Measurements from ENCODE around the gene TTC3. TPM values are rescaled to one million over a fixed set of nuclear protein-coding genes. Genes with fewer than 3 reads are reported as not detected.

The TTC3 gene
- total and polyA plus RNA-seq, 10 of the 15 experiments (the other 5 are each of a cell fraction or from before 2014, with no cell fraction given): 23.1 to 94.9 (median 72.7) TPM

- in situ Hi-C loops (cut with MboI): no loop called here
- Histone ChIP-seq H3K4me2 (ENCODE audit: control insufficient read depth, insufficient read depth) (no peak overlapping the region), H3K4me3 (no peak overlapping the region), H3K9ac (ENCODE audit: control insufficient read depth, insufficient read depth, low read length) (no peak overlapping the region), H3K79me2 (ENCODE audit: control insufficient read depth, insufficient read depth, low read length) (no peaks in the 10 kb centered on the region), H4K20me1 (ENCODE audit: control insufficient read depth, insufficient read depth) (no peaks in the 10 kb centered on the region), H3K9me3 (replicated peaks; ENCODE audit: control insufficient read depth, insufficient read depth, low read length) (no peaks in the 10 kb centered on the region; the same call in 2 of the 3 replicates), H3K36me3 (ENCODE audit: control insufficient read depth in 2 of 2, insufficient read depth in 2 of 2, low read length in 1 of 2) (peaks cover 0 to 5% of the 10 kb centered on the region in 2 experiments; a peak in 1 of 4 replicates), H3K4me1 (ENCODE audit: control insufficient read depth, insufficient read depth, low read length) (no peaks in the 10 kb centered on the region), H3K27me3 (replicated peaks in 1 of 2; ENCODE audit: control insufficient read depth in 2 of 2, insufficient read depth in 2 of 2, low read length in 1 of 2) (no peaks in the 10 kb centered on the region), H3K27ac (ENCODE audit: control insufficient read depth, insufficient read depth) (no peak overlapping the region), H2AFZ (ENCODE audit: control insufficient read depth, low read depth, low read length) (no peak overlapping the region)
- POLR2A ChIA-PET: no interaction called here
- CTCF ChIA-PET: interaction anchor here (1.8 kb wide), 1 partner anchor 87 kb away, joined by 4 read pairs; no protein-coding TSS in a partner anchor
- SMC1A ChIA-PET (ENCODE audit: uncharacterized antibody, unreplicated experiment): no interaction called here
- ATAC-seq (no peak), FAIRE-seq (no peak), DNase-seq (ENCODE audit: low read depth, low spot score) (no peak)
- RAD21 ChIA-PET (ENCODE audit: unreplicated experiment): no interaction called here
- BruUV-seq (replicated peaks): no TSS peak
- TF ChIP-seq POLR2AphosphoS2 (IDR thresholded peaks at IDR 0.05; ENCODE audit: low read depth, low read length): no peak
- no peak for TF ChIP-seq MTA3 (IDR thresholded peaks at IDR 0.05; ENCODE audit: borderline replicate concordance, low read length)
- no peak for TF ChIP-seq POLR2A (IDR thresholded peaks at IDR 0.05; ENCODE audit: low read depth, low read length)
- no peak for TF ChIP-seq NFIC (IDR thresholded peaks at IDR 0.05; ENCODE audit: low read depth, low read length)
- no peak for TF ChIP-seq EED (IDR thresholded peaks at IDR 0.05; ENCODE audit: low read depth)
- no peak for TF ChIP-seq BCLAF1 (IDR thresholded peaks at IDR 0.05)
- no peak for TF ChIP-seq CEBPZ (IDR thresholded peaks at IDR 0.05; ENCODE audit: low read depth, low read length)
- no peak for TF ChIP-seq GATAD2B (conservative IDR thresholded peaks at IDR 0.05; ENCODE audit: low read depth)
- no peak for TF ChIP-seq ZSCAN29 (IDR thresholded peaks at IDR 0.05)
- TF ChIP-seq NKRF (conservative IDR thresholded peaks at IDR 0.05): no peak
- TF ChIP-seq ZNF217 (IDR thresholded peaks at IDR 0.05): no peak
- TF ChIP-seq ATF7 (IDR thresholded peaks at IDR 0.05; ENCODE audit: low read depth): no peak
- TF ChIP-seq SKIL (IDR thresholded peaks at IDR 0.05; ENCODE audit: low read depth, poor library complexity, severe bottlenecking): no peak
- TF ChIP-seq SPI1 (IDR thresholded peaks at IDR 0.05; ENCODE audit: borderline replicate concordance, insufficient read depth, low read depth, low read length): no peak
- intact Hi-C loops (cut with micrococcal nuclease; ENCODE audit: unreplicated experiment): no loop called here
- WGBS (ENCODE audit: insufficient coverage, insufficient replicate concordance, low lambda C conversion rate, missing lambda C conversion rate): 100% methylated on average over 1 of the region's 1 CpG
Measured at GRCh38 chr21:37063433-37063832, 9.6 kb upstream of the TTC3 start.

Data from GM12878 (cell line).